Fibroblast of mammary gland (primary cell): ENCODE data around the gene SMIM41.
A peak's percentile ranks its signal among the peaks of the same experiment; 100 is the strongest.

Source experiments
- DNase-seq: peaks from one replicate; pipeline ENCODE4 v3.0.0-alpha.2; 2010; ENCODE audit warnings: low read depth
- H3K4me3 ChIP-seq: 2 replicates; pipeline ENCODE4 v1.5.1; 2011; ENCODE audit warnings: low read depth, mild to moderate bottlenecking, low read length, moderate library complexity; ENCODE audit not compliant: control insufficient read depth
- CTCF ChIP-seq: conservative IDR thresholded peaks from 2 replicates; pipeline ENCODE4 v1.5.1; 2011; ENCODE audit warnings: low read depth, low read length, inconsistent platforms; ENCODE audit not compliant: control insufficient read depth, insufficient read depth

The SMIM41 gene

DNA sequence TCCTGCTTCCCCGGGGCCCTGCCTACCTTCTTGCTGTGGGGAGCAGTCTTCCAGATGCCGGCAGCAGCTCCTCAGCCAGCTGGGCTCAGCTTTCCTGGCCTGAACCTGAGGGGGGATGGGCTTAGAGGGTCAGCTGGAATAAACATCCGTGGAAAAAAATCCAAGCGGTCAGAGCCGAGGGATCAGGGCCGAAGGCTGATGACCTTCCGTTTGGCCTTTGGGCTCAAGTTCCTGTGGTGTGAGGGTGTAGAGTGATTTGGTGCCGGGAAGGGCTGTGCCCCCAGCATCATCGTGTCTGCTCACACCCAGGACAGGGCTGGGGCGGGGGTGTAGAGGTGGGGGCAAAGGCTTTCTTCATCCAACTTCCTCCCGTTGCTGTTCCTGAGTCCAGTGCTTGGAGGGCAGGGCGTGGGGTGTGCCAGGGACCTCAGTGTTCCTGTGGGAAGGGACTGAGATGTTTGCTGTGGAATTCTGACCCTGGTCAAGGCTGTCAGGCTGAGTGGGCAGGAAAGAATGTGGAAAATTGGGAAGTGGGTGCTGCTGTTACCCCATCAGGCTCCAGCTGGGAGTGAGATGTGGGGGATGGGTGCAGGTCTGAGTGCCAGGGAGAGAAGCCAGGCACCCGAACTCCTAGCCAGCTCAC lies 2.6 kb downstream of the SMIM41 start:
- H3K4me3 ChIP-seq, result no peak overlapping the region
- no peak for TF ChIP-seq CTCF
- DNase-seq, result peak; percentile 56

GRCh38 chr12:52082669-52082987 lies 3.1 kb downstream of the SMIM41 start:
- no peak overlapping the region for H3K4me3 ChIP-seq
- no peak for TF ChIP-seq CTCF
- no peak for DNase-seq

- peak; percentile 90 for TF ChIP-seq CTCF
- DNase-seq, result peak; percentile 64
- no peak overlapping the region for H3K4me3 ChIP-seq
Measured at GRCh38 chr12:52082988-52083637, 3.6 kb downstream of the SMIM41 start.

- no peak for TF ChIP-seq CTCF
- no peak overlapping the region for H3K4me3 ChIP-seq
- DNase-seq, result no peak
Measured at GRCh38 chr12:52083638-52083996, 4.1 kb downstream of the SMIM41 start.

GRCh38 chr12:52084491-52085231 lies 5.2 kb downstream of the SMIM41 start:
- no peak overlapping the region for H3K4me3 ChIP-seq
- TF ChIP-seq CTCF, result no peak
- no peak for DNase-seq

DNA sequence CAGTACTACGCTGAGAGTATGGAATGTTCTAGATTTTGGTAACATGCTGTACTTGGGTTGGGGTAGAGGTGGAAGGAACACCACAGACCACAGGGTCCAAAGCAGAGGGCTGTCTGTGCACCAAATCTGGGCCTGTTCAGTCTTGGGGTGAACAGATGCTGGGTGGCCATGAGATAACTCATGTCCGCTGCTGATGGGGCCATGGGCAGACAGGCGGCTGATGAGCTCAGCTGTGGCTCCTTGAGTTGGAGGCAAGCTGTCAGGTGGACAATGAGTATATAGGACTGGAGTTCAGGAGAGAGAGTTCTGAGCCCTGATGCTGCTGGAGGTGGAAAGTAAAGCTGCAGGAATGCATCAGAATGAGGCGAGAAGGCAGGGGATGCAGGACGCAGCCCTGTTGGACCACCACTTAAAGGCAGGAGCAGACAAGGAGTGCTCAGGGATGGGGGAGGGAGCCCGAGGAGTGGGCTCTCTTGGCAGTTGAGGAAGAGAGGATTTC lies 6.2 kb downstream of the SMIM41 start:
- no peak for TF ChIP-seq CTCF
- DNase-seq, result no peak
- H3K4me3 ChIP-seq, result no peak overlapping the region
